ENCODE measurements around the gene TMEM263. TPM values are rescaled to one million over a fixed set of nuclear protein-coding genes. Genes with fewer than 3 reads are reported as not detected.

The TMEM263 gene
- total and polyA plus RNA-seq, 9 of the 15 experiments (the other 6 are each of a cell fraction or from before 2014, with no cell fraction given): 12.6 to 36.7 (median 24.4) TPM

- no peak for TF ChIP-seq GMEB1 (CRISPR knock-in tag; IDR thresholded peaks at IDR 0.05)
- TF ChIP-seq LEF1 (IDR thresholded peaks at IDR 0.05): no peak
- TF ChIP-seq RNF219 (CRISPR knock-in tag; IDR thresholded peaks at IDR 0.05): no peak
- 0 out of 2 replicates have a peak, but pooled peaks have one; percentile 47 for TF ChIP-seq ZNF407 (IDR thresholded peaks at IDR 0.05; ENCODE audit: low read depth)
- TF ChIP-seq KAT7 (CRISPR knock-in tag; IDR thresholded peaks at IDR 0.05; ENCODE audit: borderline replicate concordance): peak; percentile 97
- TF ChIP-seq MAZ (CRISPR knock-in tag; conservative IDR thresholded peaks at IDR 0.05 in 1 of 2, IDR thresholded peaks at IDR 0.05 in 1 of 2): no peak
- TF ChIP-seq PML (IDR thresholded peaks at IDR 0.05; ENCODE audit: low read length): no peak
- TF ChIP-seq HOMEZ (CRISPR knock-in tag; IDR thresholded peaks at IDR 0.05): no peak
- TF ChIP-seq ATF6 (CRISPR knock-in tag; IDR thresholded peaks at IDR 0.05): 0 out of 2 replicates have a peak, but pooled peaks have one; percentile 51
Measured at GRCh38 chr12:106954462-106955376, 988 bp upstream of the TMEM263 start (continued).
